HEK293 (cell line): ENCODE measurements around the gene UNC93B1.

Source experiments
- CTCF ChIA-PET: fragments of 350-600 bp; formaldehyde crosslinking; extraction: SDS; loops from one replicate; lab custom pipeline; 2021; ENCODE audit warnings: antibody characterized with exemption; lab: Yijun Ruan, JAX
- POLR2A ChIA-PET: fragments of 300-600 bp; formaldehyde crosslinking; extraction: SDS; loops from one replicate; lab custom pipeline; 2020; ENCODE audit warnings: antibody characterized with exemption, inconsistent platforms; lab: Yijun Ruan, JAX
- H3K27ac ChIP-seq: fragments of 200-500 bp; sonication (Bioruptor generic); 2 replicates; pipeline ENCODE4 v1.5.1; 2014; ENCODE audit warnings: low read depth, low read length, control low read depth, inconsistent platforms; ENCODE audit errors: extremely low read depth
- H3K36me3 ChIP-seq, 2 experiments: fragments of 200-500 bp in 1 of 2; sonication (Bioruptor generic) in 1 of 2; 1 replicate in 1 of 2; 2 replicates in 1 of 2; pipeline ENCODE4 v1.5.1; 2014 to 2017; ENCODE audit warnings: inconsistent platforms in 2 of 2, low read length in 2 of 2; ENCODE audit not compliant: control insufficient read depth in 2 of 2, insufficient read depth in 1 of 2
- H3K4me1 ChIP-seq: fragments of 200-500 bp; sonication (Bioruptor generic); 2 replicates; pipeline ENCODE4 v1.5.1; 2014; ENCODE audit warnings: mild to moderate bottlenecking, low read length, inconsistent platforms; ENCODE audit not compliant: control insufficient read depth, insufficient read depth
- H3K4me3 ChIP-seq: 2 replicates; pipeline ENCODE4 v1.5.1; 2011; ENCODE audit warnings: low read depth, mild to moderate bottlenecking, control low read depth, low read length, moderate library complexity
- H3K9me3 ChIP-seq: fragments of 200-500 bp; sonication (Bioruptor generic); 2 replicates; pipeline ENCODE4 v1.5.1; 2014; ENCODE audit warnings: low read depth, low read length, inconsistent platforms; ENCODE audit not compliant: control insufficient read depth, insufficient read depth
- CTCF ChIP-seq: fragments of 450-650 bp; formaldehyde crosslinking; IDR thresholded peaks from 2 replicates; pipeline ENCODE4 v1.5.1; 2016; ENCODE audit warnings: missing biosample characterization, missing genetic modification characterization
- GFI1B ChIP-seq: fragments of 450-650 bp; formaldehyde crosslinking; IDR thresholded peaks from 2 replicates; pipeline ENCODE4 v1.5.1; 2016; ENCODE audit warnings: missing biosample characterization, missing genetic modification characterization
- SALL2 ChIP-seq: fragments of 450-650 bp; formaldehyde crosslinking; IDR thresholded peaks from 2 replicates; pipeline ENCODE4 v1.5.0; 2017; ENCODE audit warnings: missing biosample characterization, mild to moderate bottlenecking, missing genetic modification characterization, borderline replicate concordance
- SP2 ChIP-seq: fragments of 450-650 bp; formaldehyde crosslinking; IDR thresholded peaks from 2 replicates; pipeline ENCODE4 v1.5.1; 2016; ENCODE audit warnings: missing biosample characterization, missing genetic modification characterization
- ZNF132 ChIP-seq: fragments of 450-650 bp; formaldehyde crosslinking; IDR thresholded peaks from 2 replicates; pipeline ENCODE4 v1.5.1; 2017; ENCODE audit warnings: missing biosample characterization, missing genetic modification characterization, borderline replicate concordance
- ZNF138 ChIP-seq: fragments of 450-650 bp; formaldehyde crosslinking; IDR thresholded peaks from 2 replicates; pipeline ENCODE4 v1.5.1; 2016; ENCODE audit warnings: missing biosample characterization, missing genetic modification characterization, borderline replicate concordance
- ZNF266 ChIP-seq: fragments of 450-650 bp; formaldehyde crosslinking; IDR thresholded peaks from 2 replicates; pipeline ENCODE4 v1.5.1; 2016; ENCODE audit warnings: missing biosample characterization, missing genetic modification characterization, low read depth
- ZNF280C ChIP-seq: fragments of 450-650 bp; formaldehyde crosslinking; IDR thresholded peaks from 2 replicates; pipeline ENCODE4 v1.5.1; 2016; ENCODE audit warnings: missing biosample characterization, missing genetic modification characterization
- ZNF501 ChIP-seq: fragments of 450-650 bp; formaldehyde crosslinking; IDR thresholded peaks from 2 replicates; pipeline ENCODE4 v1.5.1; 2016; ENCODE audit warnings: missing biosample characterization, missing genetic modification characterization
- ZNF585B ChIP-seq: fragments of 450-650 bp; formaldehyde crosslinking; IDR thresholded peaks from 2 replicates; pipeline ENCODE4 v1.5.1; 2016; ENCODE audit warnings: missing biosample characterization, missing genetic modification characterization
- ZNF596 ChIP-seq: fragments of 450-650 bp; IDR thresholded peaks from 2 replicates; pipeline ENCODE4 v1.5.0; 2018; ENCODE audit warnings: missing biosample characterization, mild to moderate bottlenecking, missing genetic modification characterization, moderate library complexity
- ZNF623 ChIP-seq: fragments of 450-650 bp; formaldehyde crosslinking; IDR thresholded peaks from 2 replicates; pipeline ENCODE4 v1.5.1; 2016; ENCODE audit warnings: missing biosample characterization, missing genetic modification characterization
- ZNF692 ChIP-seq: fragments of 450-650 bp; formaldehyde crosslinking; IDR thresholded peaks from 2 replicates; pipeline ENCODE4 v1.5.1; 2016; ENCODE audit warnings: missing biosample characterization, missing genetic modification characterization
- ZNF747 ChIP-seq: fragments of 450-650 bp; formaldehyde crosslinking; IDR thresholded peaks from 2 replicates; pipeline ENCODE4 v1.5.1; 2016; ENCODE audit warnings: missing biosample characterization, missing genetic modification characterization
- ZNF830 ChIP-seq: fragments of 450-650 bp; IDR thresholded peaks from 2 replicates; pipeline ENCODE4 v1.5.0; 2018; ENCODE audit warnings: missing biosample characterization, missing genetic modification characterization, low read depth, mild to moderate bottlenecking, moderate library complexity
- ZNF837 ChIP-seq: fragments of 450-650 bp; formaldehyde crosslinking; IDR thresholded peaks from 2 replicates; pipeline ENCODE4 v1.5.1; 2016; ENCODE audit warnings: missing biosample characterization, missing genetic modification characterization
- TF ChIP-seq, protein P1 (sequence below): fragments of 450-650 bp; formaldehyde crosslinking; IDR thresholded peaks from 2 replicates; pipeline ENCODE4 v1.5.1; 2017; ENCODE audit warnings: missing biosample characterization, missing genetic modification characterization
- TF ChIP-seq, protein P2 (sequence below): fragments of 450-650 bp; formaldehyde crosslinking; IDR thresholded peaks from 2 replicates; pipeline ENCODE4; 2016; ENCODE audit warnings: missing biosample characterization, missing genetic modification characterization

UNC93B1 gene

DNA sequence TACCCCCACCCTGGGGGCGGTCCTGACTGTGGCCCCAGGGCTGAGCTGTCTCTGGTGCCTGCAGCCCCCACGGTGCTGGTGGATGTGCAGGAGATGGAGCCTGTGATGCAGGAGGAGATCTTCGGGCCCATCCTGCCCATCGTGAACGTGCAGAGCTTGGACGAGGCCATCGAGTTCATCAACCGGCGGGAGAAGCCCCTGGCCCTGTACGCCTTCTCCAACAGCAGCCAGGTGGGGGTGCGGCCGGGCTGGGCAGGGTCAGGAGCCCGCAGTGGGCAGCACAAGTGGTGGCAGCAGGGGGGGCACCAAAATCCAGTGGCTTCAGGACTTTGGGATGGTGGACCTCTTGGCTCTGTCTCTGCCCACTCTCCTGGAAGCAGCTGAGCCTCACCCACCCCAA is 18.6 kb upstream of the UNC93B1 start:
- ChIA-PET CTCF (interaction anchor here (0.7 kb wide), 1 partner anchor 510 kb away, joined by 3 read pairs; no protein-coding TSS in a partner anchor), POLR2A (interaction anchor here (1.0 to 1.3 kb wide), 2 partner anchors 12 to 14 kb away, joined by 3 to 6 read pairs; partner anchors contain the start of gene ALDH3B1)

More for the DNA sequence above, 18.6 kb upstream of the UNC93B1 start:
- TF ChIP-seq ZNF837 (tag by site-specific recombination) (no peak), ZNF585B (no peak), ZNF138 (tag by site-specific recombination) (no peak), SALL2 (tag by site-specific recombination) (no peak), ZNF830 (tag by site-specific recombination) (no peak), ZNF692 (tag by site-specific recombination) (no peak), SP2 (tag by site-specific recombination) (no peak), CTCF (no peak), ZNF623 (tag by site-specific recombination) (no peak), GFI1B (no peak), ZNF747 (tag by site-specific recombination) (no peak), ZNF501 (tag by site-specific recombination) (no peak), ZNF280C (no peak), ZNF596 (tag by site-specific recombination) (no peak), ZNF132 (no peak), ZNF266 (tag by site-specific recombination) (no peak)
- TF ChIP-seq, protein P1, sequence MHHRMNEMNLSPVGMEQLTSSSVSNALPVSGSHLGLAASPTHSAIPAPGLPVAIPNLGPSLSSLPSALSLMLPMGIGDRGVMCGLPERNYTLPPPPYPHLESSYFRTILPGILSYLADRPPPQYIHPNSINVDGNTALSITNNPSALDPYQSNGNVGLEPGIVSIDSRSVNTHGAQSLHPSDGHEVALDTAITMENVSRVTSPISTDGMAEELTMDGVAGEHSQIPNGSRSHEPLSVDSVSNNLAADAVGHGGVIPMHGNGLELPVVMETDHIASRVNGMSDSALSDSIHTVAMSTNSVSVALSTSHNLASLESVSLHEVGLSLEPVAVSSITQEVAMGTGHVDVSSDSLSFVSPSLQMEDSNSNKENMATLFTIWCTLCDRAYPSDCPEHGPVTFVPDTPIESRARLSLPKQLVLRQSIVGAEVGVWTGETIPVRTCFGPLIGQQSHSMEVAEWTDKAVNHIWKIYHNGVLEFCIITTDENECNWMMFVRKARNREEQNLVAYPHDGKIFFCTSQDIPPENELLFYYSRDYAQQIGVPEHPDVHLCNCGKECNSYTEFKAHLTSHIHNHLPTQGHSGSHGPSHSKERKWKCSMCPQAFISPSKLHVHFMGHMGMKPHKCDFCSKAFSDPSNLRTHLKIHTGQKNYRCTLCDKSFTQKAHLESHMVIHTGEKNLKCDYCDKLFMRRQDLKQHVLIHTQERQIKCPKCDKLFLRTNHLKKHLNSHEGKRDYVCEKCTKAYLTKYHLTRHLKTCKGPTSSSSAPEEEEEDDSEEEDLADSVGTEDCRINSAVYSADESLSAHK (tag by site-specific recombination), result no peak
- TF ChIP-seq, protein P2, sequence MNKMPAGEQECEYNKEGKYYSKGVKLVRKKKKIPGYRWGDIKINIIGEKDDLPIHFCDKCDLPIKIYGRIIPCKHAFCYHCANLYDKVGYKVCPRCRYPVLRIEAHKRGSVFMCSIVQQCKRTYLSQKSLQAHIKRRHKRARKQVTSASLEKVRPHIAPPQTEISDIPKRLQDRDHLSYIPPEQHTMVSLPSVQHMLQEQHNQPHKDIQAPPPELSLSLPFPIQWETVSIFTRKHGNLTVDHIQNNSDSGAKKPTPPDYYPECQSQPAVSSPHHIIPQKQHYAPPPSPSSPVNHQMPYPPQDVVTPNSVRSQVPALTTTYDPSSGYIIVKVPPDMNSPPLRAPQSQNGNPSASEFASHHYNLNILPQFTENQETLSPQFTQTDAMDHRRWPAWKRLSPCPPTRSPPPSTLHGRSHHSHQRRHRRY (tag by site-specific recombination), result no peak
- Histone ChIP-seq H3K27ac (no peak overlapping the region), H3K36me3 (peaks cover 0 to 18% of the 10 kb centered on the region in 2 experiments; a peak in 1 of 3 replicates), H3K9me3 (no peaks in the 10 kb centered on the region), H3K4me3 (no peak overlapping the region), H3K4me1 (no peaks in the 10 kb centered on the region)
